Body of pancreas (tissue), 4 donors: ENCODE results near the gene TMEM161B. TPM values are rescaled to one million over a fixed set of nuclear protein-coding genes. Genes with fewer than 3 reads are reported as not detected.

Experiments used
- ATAC-seq: fragments of 150-250 bp; one replicate; pipeline ENCODE4 v1.9.1; 2016
- DNase-seq, 4 donors: peaks; one replicate each; pipeline ENCODE4 v3.0.0-alpha.2; 2019
- H3K27ac ChIP-seq, 4 donors: fragments of 200-600 bp; sonication (generic); 1 replicate in 3 of 4; 2 replicates in 1 of 4; pipeline versions ENCODE4 v1.5.1 to v1.6.1; 2016 to 2019; ENCODE audit warnings: mild to moderate bottlenecking in 1 of 4, mixed read lengths in 1 of 4, moderate library complexity in 1 of 4
- H3K27me3 ChIP-seq, 2 donors: fragments of 200-600 bp; sonication (generic); one replicate each; pipeline ENCODE4 v1.6.0; 2016; ENCODE audit warnings: mild to moderate bottlenecking in 1 of 2
- H3K36me3 ChIP-seq, 2 donors: fragments of 200-600 bp; sonication (generic); replicated peaks in 1 of 2; 2 replicates each; pipeline ENCODE4 v1.5.1; 2016; ENCODE audit warnings: low read depth in 2 of 2; ENCODE audit not compliant: insufficient read depth in 1 of 2
- H3K4me1 ChIP-seq: fragments of 200-600 bp; sonication (generic); one replicate; pipeline ENCODE4 v1.6.0; 2016
- H3K4me3 ChIP-seq, 2 donors: fragments of 200-600 bp; sonication (generic); 1 replicate in 1 of 2; 2 replicates in 1 of 2; pipeline ENCODE4 v1.5.1; 2016 to 2019
- H3K9me3 ChIP-seq, 3 donors: fragments of 200-600 bp; sonication (generic); 1 replicate in 2 of 3; 2 replicates in 1 of 3; pipeline ENCODE4 v1.5.1; 2016
- CTCF ChIP-seq, 7 experiments: fragments of 450-650 bp in 4 of 7; fragments of 200-600 bp in 3 of 7; sonication (generic) in 3 of 7; IDR thresholded peaks; one replicate each; pipeline ENCODE4 v1.5.1; 2016 to 2019; ENCODE audit warnings: antibody characterized with exemption in 7 of 7
- POLR2A ChIP-seq, 3 donors: fragments of 450-650 bp; IDR thresholded peaks; one replicate each; pipeline ENCODE4 v1.6.1; 2016; ENCODE audit warnings: antibody characterized with exemption in 3 of 3, mild to moderate bottlenecking in 2 of 3
- WGBS, 2 donors: methylation state at CpG; one replicate each; pipeline ENCODE4 v1.1.5; 2017; 5-methylcytosine and 5-hydroxymethylcytosine counted together
- intact Hi-C: fragments of 100-400 bp; cut with DNase I; formaldehyde crosslinking; loops from one replicate; pipeline ENCODE4 v1.15.1; 2023
- total RNA-seq, 2 donors: library from RNA; depleted of rRNA; stranded (reverse); fragments of >200 nt; gene quantifications; one replicate each; pipeline ENCODE4 v1.1.0, GENCODE V29; 2016

Gene TMEM161B
- total RNA-seq, 2 donors from 2014 or later: 6.9 to 12.2 TPM

- intact Hi-C loops: no loop called here
- no peaks in the 10 kb centered on the region for H3K9me3 ChIP-seq
- ATAC-seq (no peak), DNase-seq (no peak)
- no peak overlapping the region for H3K27ac ChIP-seq
- no peak overlapping the region for H3K4me3 ChIP-seq
- no peak for TF ChIP-seq CTCF (IDR thresholded peaks at IDR 0.05)
- no peak for TF ChIP-seq POLR2A (IDR thresholded peaks at IDR 0.05)
- no peaks in the 10 kb centered on the region for H3K4me1 ChIP-seq
- H3K36me3 ChIP-seq: no peaks in the 10 kb centered on the region
- 89 to 91% methylated on average over 6 of the region's 6 CpGs for WGBS, 2 donors
- no peaks in the 10 kb centered on the region for H3K27me3 ChIP-seq
These were observed 41.7 kb downstream of the TMEM161B start for GRCh38 chr5:88226881-88227450.

- Histone ChIP-seq H3K27me3 (no peaks in the 10 kb centered on the region), H3K36me3 (peaks cover 0 to 7% of the 10 kb centered on the region in 2 donors), H3K9me3 (no peaks in the 10 kb centered on the region), H3K27ac (no peak overlapping the region), H3K4me1 (no peaks in the 10 kb centered on the region), H3K4me3 (no peak overlapping the region)
- ATAC-seq (no peak), DNase-seq (no peak)
- intact Hi-C loops: no loop called here
- TF ChIP-seq POLR2A (IDR thresholded peaks at IDR 0.05) (no peak), CTCF (IDR thresholded peaks at IDR 0.05) (no peak)
These were observed 54.0 kb downstream of the TMEM161B start for GRCh38 chr5:88214655-88215054.

- Histone ChIP-seq H3K4me1 (no peaks in the 10 kb centered on the region), H3K36me3 (peaks cover 0 to 1% of the 10 kb centered on the region in 2 donors), H3K4me3 (no peak overlapping the region), H3K9me3 (no peaks in the 10 kb centered on the region), H3K27me3 (no peaks in the 10 kb centered on the region), H3K27ac (no peak overlapping the region)
- TF ChIP-seq POLR2A (IDR thresholded peaks at IDR 0.05) (no peak), CTCF (IDR thresholded peaks at IDR 0.05) (no peak)
- no peak for DNase-seq
- WGBS, 2 donors: 71 to 73% methylated on average over 3 of the region's 3 CpGs
- intact Hi-C loops: no loop called here
- ATAC-seq: no peak
These were observed 61.1 kb downstream of the TMEM161B start for GRCh38 chr5:88207575-88207974.

GRCh38 chr5:88203981-88204750 lies 64.5 kb downstream of the TMEM161B start:
- ATAC-seq: no peak
- Histone ChIP-seq H3K4me1 (no peaks in the 10 kb centered on the region), H3K4me3 (no peak overlapping the region), H3K27ac (no peak overlapping the region), H3K9me3 (no peaks in the 10 kb centered on the region), H3K36me3 (peaks cover 0 to 1% of the 10 kb centered on the region in 2 donors), H3K27me3 (no peaks in the 10 kb centered on the region)
- intact Hi-C loops: no loop called here
- TF ChIP-seq CTCF (IDR thresholded peaks at IDR 0.05): no peak
- no peak for TF ChIP-seq POLR2A (IDR thresholded peaks at IDR 0.05)
- WGBS, 2 donors: 84 to 85% methylated on average over 5 of the region's 5 CpGs
- DNase-seq: no peak

- intact Hi-C loops: no loop called here
- Histone ChIP-seq H3K4me1 (no peaks in the 10 kb centered on the region), H3K4me3 (no peak overlapping the region), H3K36me3 (peaks cover 0 to 5% of the 10 kb centered on the region in 2 donors), H3K27me3 (no peaks in the 10 kb centered on the region), H3K27ac (no peak overlapping the region), H3K9me3 (no peaks in the 10 kb centered on the region)
- TF ChIP-seq POLR2A (IDR thresholded peaks at IDR 0.05) (no peak), CTCF (IDR thresholded peaks at IDR 0.05) (no peak)
- DNase-seq (no peak), ATAC-seq (no peak)
These were observed 73.0 kb downstream of the TMEM161B start for GRCh38 chr5:88195636-88196035.
